ENCODE measurements around the gene SERPINA6.

- no peak for TF ChIP-seq CTCF (IDR thresholded peaks at IDR 0.05)
- no peak for TF ChIP-seq ZFX (IDR thresholded peaks at IDR 0.05; ENCODE audit: borderline replicate concordance)
These were observed 17.4 kb upstream of the SERPINA6 start for GRCh38 chr14:94340533-94340932.

Measured in 22Rv1 (cell line).